Esophagus squamous epithelium (tissue), 5 donors: ENCODE results near the gene NEUROD1. TPM values are rescaled to one million over a fixed set of nuclear protein-coding genes. Genes with fewer than 3 reads are reported as not detected.

Source experiments
- DNase-seq: peaks from one replicate; lab custom pipeline; 2025; lab: John Stamatoyannopoulos, UW
- H3K27ac ChIP-seq, 4 donors: fragments of 200-600 bp; sonication (generic); one replicate each; pipeline ENCODE4 v1.5.1; 2016 to 2019; ENCODE audit warnings: mild to moderate bottlenecking in 1 of 4
- H3K27me3 ChIP-seq, 4 donors: fragments of 200-600 bp; sonication (generic); 1 replicate in 3 of 4; 2 replicates in 1 of 4; pipeline versions ENCODE4 v1.5.1 to v1.6.0; 2017 to 2021; ENCODE audit warnings: antibody characterized with exemption in 1 of 4
- H3K36me3 ChIP-seq, 3 donors: fragments of 200-600 bp; sonication (generic); one replicate each; pipeline ENCODE4 v1.5.1; 2016 to 2019
- H3K4me1 ChIP-seq, 3 donors: fragments of 200-600 bp; sonication (generic); one replicate each; pipeline ENCODE4 v1.5.1; 2017 to 2019
- H3K4me3 ChIP-seq, 4 donors: fragments of 200-600 bp; sonication (generic); 1 replicate in 3 of 4; 2 replicates in 1 of 4; pipeline ENCODE4 v1.5.1; 2016 to 2019; ENCODE audit warnings: mild to moderate bottlenecking in 2 of 4, moderate library complexity in 1 of 4
- H3K9me3 ChIP-seq, 3 donors: fragments of 200-600 bp; sonication (generic); one replicate each; pipeline ENCODE4 v1.5.1; 2016 to 2019
- POLR2A ChIP-seq, 4 donors: fragments of 450-650 bp; IDR thresholded peaks; one replicate each; pipeline ENCODE4 v1.6.1; 2017; ENCODE audit warnings: antibody characterized with exemption in 4 of 4, mild to moderate bottlenecking in 4 of 4, moderate library complexity in 3 of 4
- whole genome bisulfite sequencing, 2 donors: methylation state at CpG; one replicate each; pipeline ENCODE4 v1.1.5; 2018; 5-methylcytosine and 5-hydroxymethylcytosine counted together
- intact Hi-C: fragments of 100-400 bp; cut with DNase I; formaldehyde crosslinking; loops from one replicate; pipeline ENCODE4 v1.15.0; 2022
- total RNA-seq, 4 donors: library from RNA; depleted of rRNA; stranded (reverse); fragments of >200 nt; gene quantifications; one replicate each; pipeline ENCODE4 v1.1.0, GENCODE V29; 2016
- TF ChIP-seq, protein P1 (sequence below), 6 experiments: fragments of 450-650 bp in 4 of 6; fragments of 200-600 bp in 2 of 6; sonication (generic) in 2 of 6; IDR thresholded peaks; one replicate each; pipeline ENCODE4 v1.5.1; 2016 to 2019; ENCODE audit warnings: antibody characterized with exemption in 6 of 6, mild to moderate bottlenecking in 4 of 6, moderate library complexity in 4 of 6
- donor health status: DM: yes; HTN: yes; CAD: no.

Gene NEUROD1
- total RNA-seq, 4 donors from 2014 or later, result not detected

DNA sequence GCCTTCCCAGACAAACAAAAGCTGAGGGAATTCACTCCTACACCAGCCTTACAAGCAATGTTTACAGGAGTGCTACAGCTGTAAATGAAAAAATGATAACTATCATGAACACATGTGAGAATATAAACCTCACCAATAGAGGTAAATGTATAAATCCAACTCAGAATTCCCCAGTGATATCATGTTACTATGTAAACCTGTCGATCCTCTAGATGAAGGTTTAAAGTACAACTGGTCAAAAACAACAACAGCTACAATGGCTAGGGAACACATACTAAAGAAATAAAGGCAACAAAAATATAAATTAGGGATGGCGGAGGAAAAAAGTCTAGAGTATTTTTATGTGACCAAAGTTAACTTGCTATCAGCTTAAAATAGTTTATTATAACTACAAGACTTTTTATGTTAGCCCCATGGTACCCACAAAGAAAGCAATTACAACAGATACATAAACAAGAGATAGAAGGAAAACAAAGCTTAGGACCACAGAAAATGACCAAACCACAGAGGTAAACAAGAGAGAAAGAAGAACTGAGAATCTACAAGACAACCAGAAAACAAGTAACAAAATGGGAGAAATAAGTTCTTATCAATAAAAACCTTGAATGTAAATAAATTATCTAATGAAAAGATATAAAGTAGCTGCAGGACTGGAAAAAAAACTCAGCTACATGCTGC lies 31.7 kb downstream of the NEUROD1 start:
- no peak for DNase-seq
- TF ChIP-seq POLR2A (IDR thresholded peaks at IDR 0.05), result no peak
- TF ChIP-seq, protein P1, sequence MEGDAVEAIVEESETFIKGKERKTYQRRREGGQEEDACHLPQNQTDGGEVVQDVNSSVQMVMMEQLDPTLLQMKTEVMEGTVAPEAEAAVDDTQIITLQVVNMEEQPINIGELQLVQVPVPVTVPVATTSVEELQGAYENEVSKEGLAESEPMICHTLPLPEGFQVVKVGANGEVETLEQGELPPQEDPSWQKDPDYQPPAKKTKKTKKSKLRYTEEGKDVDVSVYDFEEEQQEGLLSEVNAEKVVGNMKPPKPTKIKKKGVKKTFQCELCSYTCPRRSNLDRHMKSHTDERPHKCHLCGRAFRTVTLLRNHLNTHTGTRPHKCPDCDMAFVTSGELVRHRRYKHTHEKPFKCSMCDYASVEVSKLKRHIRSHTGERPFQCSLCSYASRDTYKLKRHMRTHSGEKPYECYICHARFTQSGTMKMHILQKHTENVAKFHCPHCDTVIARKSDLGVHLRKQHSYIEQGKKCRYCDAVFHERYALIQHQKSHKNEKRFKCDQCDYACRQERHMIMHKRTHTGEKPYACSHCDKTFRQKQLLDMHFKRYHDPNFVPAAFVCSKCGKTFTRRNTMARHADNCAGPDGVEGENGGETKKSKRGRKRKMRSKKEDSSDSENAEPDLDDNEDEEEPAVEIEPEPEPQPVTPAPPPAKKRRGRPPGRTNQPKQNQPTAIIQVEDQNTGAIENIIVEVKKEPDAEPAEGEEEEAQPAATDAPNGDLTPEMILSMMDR (IDR thresholded peaks at IDR 0.05), result no peak
- H3K27me3 ChIP-seq, result peaks cover 0 to 7% (median 0%) of the 10 kb centered on the region in 4 donors
- H3K9me3 ChIP-seq, result no peaks in the 10 kb centered on the region
- intact Hi-C loops, result no loop called here
- H3K4me1 ChIP-seq, result no peaks in the 10 kb centered on the region
- no peaks in the 10 kb centered on the region for H3K36me3 ChIP-seq
- no peak overlapping the region for H3K27ac ChIP-seq
- H3K4me3 ChIP-seq, result no peak overlapping the region
- 80 to 85% methylated on average over 2 of the region's 2 CpGs for WGBS, 2 donors

DNA sequence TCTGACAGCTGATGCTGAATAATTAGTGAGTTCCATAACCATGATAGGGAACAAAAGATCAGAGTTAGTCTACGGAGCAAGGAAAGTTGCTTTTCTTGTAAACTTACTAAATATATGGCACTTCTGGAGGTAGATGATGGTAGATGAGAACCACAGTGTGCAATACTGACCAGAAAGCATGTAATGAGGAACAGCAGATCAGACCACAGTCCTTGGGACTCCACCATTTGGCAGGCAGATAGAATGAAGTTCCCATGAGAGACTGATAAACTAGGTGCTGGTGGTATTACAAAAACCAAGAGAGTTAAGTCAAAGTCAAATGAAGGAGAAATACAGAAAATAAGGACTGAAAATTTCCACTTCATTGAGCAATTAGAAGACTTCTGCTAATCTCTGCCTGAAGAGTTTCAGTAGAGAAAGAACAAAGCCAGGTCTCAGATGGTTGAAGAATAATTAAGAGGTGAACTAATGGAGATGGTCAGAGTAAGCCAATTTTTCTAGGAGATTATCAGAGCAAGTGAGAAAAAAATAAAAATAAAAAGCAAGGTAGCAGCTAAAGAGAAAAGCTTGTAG lies 33.8 kb downstream of the NEUROD1 start:
- TF ChIP-seq, protein P1 (IDR thresholded peaks at IDR 0.05), result no peak
- no peak for TF ChIP-seq POLR2A (IDR thresholded peaks at IDR 0.05)
- no peak for DNase-seq
- H3K36me3 ChIP-seq, result no peaks in the 10 kb centered on the region
- no peaks in the 10 kb centered on the region for H3K9me3 ChIP-seq
- intact Hi-C loops, result no loop called here
- no peak overlapping the region for H3K4me3 ChIP-seq
- peaks cover 0 to 10% (median 0%) of the 10 kb centered on the region in 4 donors for H3K27me3 ChIP-seq
- WGBS, 2 donors, result 68 to 85% methylated on average over 1 of the region's 1 CpG
- no peak overlapping the region for H3K27ac ChIP-seq
- no peaks in the 10 kb centered on the region for H3K4me1 ChIP-seq

DNA sequence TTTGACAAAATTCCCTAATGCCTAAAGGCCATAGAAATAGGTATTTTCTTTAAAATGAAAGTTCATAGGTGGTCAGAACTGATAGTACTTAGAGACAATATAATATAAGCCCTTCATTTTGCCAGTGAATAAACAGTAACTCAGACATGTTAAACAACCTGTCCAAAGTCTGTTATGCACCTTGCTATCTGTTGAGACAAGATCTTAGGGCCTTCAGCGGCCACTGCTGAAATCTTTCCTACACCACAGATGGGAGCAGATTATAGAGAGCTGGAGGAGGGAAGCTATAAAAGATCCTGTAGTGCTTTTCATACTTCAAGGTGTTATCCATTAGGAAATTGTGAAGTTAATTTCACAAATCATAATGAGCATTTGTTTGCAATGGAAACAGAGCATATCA lies 37.2 kb downstream of the NEUROD1 start:
- intact Hi-C loops, result no loop called here
- Histone ChIP-seq H3K4me3 (no peak overlapping the region), H3K27ac (no peak overlapping the region), H3K36me3 (no peaks in the 10 kb centered on the region), H3K4me1 (no peaks in the 10 kb centered on the region), H3K27me3 (peaks cover 0 to 10% (median 0%) of the 10 kb centered on the region in 4 donors), H3K9me3 (no peaks in the 10 kb centered on the region)
- no peak for TF ChIP-seq POLR2A (IDR thresholded peaks at IDR 0.05)
- TF ChIP-seq, protein P1 (IDR thresholded peaks at IDR 0.05), result no peak
- WGBS, 2 donors, result 64 to 71% methylated on average over 1 of the region's 1 CpG
- no peak for DNase-seq

DNA sequence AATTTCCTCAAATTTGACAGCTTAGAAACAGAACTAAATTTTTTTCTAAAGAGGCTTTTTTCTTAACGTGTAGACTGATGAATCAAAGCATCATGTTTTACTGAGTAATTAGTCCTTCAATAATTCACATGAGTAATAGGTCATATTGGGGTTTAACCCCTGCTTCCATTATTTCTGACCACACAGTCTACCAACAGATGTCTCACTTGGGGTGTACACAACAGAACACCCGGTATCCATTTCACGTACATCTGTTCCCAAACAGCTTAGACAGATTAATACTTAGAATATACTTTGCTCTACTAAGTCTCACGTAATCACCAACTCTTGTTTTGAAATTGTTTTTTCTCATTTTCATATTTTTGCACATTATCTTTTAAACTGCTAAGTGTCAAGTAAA lies 38.2 kb downstream of the NEUROD1 start:
- TF ChIP-seq, protein P1 (IDR thresholded peaks at IDR 0.05), result no peak
- TF ChIP-seq POLR2A (IDR thresholded peaks at IDR 0.05), result no peak
- no peaks in the 10 kb centered on the region for H3K4me1 ChIP-seq
- intact Hi-C loops, result no loop called here
- H3K27ac ChIP-seq, result no peak overlapping the region
- H3K27me3 ChIP-seq, result peaks cover 0 to 7% (median 0%) of the 10 kb centered on the region in 4 donors
- no peak for DNase-seq
- WGBS, 2 donors, result 57 to 59% methylated on average over 4 of the region's 4 CpGs
- H3K36me3 ChIP-seq, result no peaks in the 10 kb centered on the region
- H3K9me3 ChIP-seq, result no peaks in the 10 kb centered on the region
- no peak overlapping the region for H3K4me3 ChIP-seq

DNA sequence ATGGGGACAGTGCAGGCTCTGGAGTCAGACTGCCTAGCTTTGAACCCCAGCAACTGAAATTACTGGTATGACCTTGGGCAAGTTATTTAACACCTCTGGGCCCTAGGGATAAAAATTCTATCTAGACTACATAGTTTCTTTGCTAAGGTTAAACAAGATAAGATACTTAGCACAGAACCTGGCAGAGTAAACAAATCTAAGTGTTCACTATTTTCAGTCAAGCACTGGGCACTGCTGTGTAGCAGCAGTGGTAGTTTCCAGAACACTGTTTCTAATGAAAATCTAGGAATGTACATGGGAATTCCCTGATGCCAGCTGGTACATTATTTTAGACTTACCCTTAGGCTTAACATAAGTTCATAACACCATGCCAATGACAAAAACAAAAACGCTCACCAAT lies 40.6 kb downstream of the NEUROD1 start:
- intact Hi-C loops, result no loop called here
- TF ChIP-seq, protein P1 (IDR thresholded peaks at IDR 0.05), result no peak
- TF ChIP-seq POLR2A (IDR thresholded peaks at IDR 0.05), result no peak
- Histone ChIP-seq H3K4me1 (no peaks in the 10 kb centered on the region), H3K27ac (no peak overlapping the region), H3K36me3 (no peaks in the 10 kb centered on the region), H3K9me3 (no peaks in the 10 kb centered on the region), H3K27me3 (peaks cover 0 to 4% (median 0%) of the 10 kb centered on the region in 4 donors), H3K4me3 (no peak overlapping the region)
- 0% methylated on average over 1 of the region's 1 CpG for WGBS, 2 donors
- DNase-seq, result no peak
